Neural cell (in vitro differentiated cells): ENCODE measurements around the gene NOL9. TPM values are rescaled to one million over a fixed set of nuclear protein-coding genes. Genes with fewer than 3 reads are reported as not detected.

Experiments
- H2AFZ ChIP-seq: fragments of 200-600, 300-800 bp; sonication (generic), shearing (Covaris generic); 2 replicates; pipeline ENCODE4 v1.6.0; 2014; ENCODE audit warnings: low read depth, mild to moderate bottlenecking, antibody characterized with exemption, low read length, moderate library complexity
- H3F3A ChIP-seq: fragments of 200-600 bp; shearing (Covaris generic); 2 replicates; pipeline ENCODE4 v1.6.1; 2016; ENCODE audit warnings: mild to moderate bottlenecking, moderate library complexity, mixed read lengths, antibody characterized with exemption, low read length; ENCODE audit not compliant: insufficient read depth, poor library complexity, severe bottlenecking
- H3K27ac ChIP-seq: fragments of 200-600, 300-800 bp; sonication (generic), shearing (Covaris generic); 2 replicates; pipeline ENCODE4 v1.5.1; 2014; ENCODE audit warnings: mild to moderate bottlenecking, low read length, moderate library complexity
- H3K27me3 ChIP-seq: fragments of 300-800, 200-600 bp; sonication (generic), shearing (Covaris generic); 2 replicates; pipeline ENCODE4 v1.6.0; 2014; ENCODE audit warnings: mild to moderate bottlenecking, low read depth, low read length, moderate library complexity; ENCODE audit not compliant: insufficient read depth
- H3K36me3 ChIP-seq: fragments of 300-800, 200-600 bp; sonication (generic), shearing (Covaris generic); 2 replicates; pipeline ENCODE4 v1.5.1; 2014; ENCODE audit warnings: mild to moderate bottlenecking, antibody characterized with exemption, low read length, moderate library complexity; ENCODE audit not compliant: insufficient read depth
- H3K4me2 ChIP-seq: fragments of 300-800, 200-600 bp; sonication (generic), shearing (Covaris generic); 2 replicates; pipeline ENCODE4 v1.6.0; 2014; ENCODE audit warnings: mild to moderate bottlenecking, low read length
- H3K4me3 ChIP-seq: fragments of 300-800, 200-600 bp; sonication (generic), shearing (Covaris generic); 2 replicates; pipeline ENCODE4 v1.5.1; 2014; ENCODE audit warnings: mild to moderate bottlenecking, low read length, moderate library complexity
- H3K79me2 ChIP-seq: fragments of 200-600 bp; shearing (Covaris generic); replicated peaks from 2 replicates; pipeline ENCODE4 v1.6.0; 2014; ENCODE audit warnings: mild to moderate bottlenecking, low read length, moderate library complexity; ENCODE audit not compliant: insufficient read depth
- H3K9ac ChIP-seq: fragments of 300-800, 200-600 bp; sonication (generic), shearing (Covaris generic); 2 replicates; pipeline ENCODE4 v1.6.1; 2016; ENCODE audit warnings: mild to moderate bottlenecking, low read length, mixed read lengths
- H3K9me2 ChIP-seq: fragments of 200-600 bp; shearing (Covaris generic); 2 replicates; pipeline ENCODE4 v1.6.1; 2016; ENCODE audit warnings: mild to moderate bottlenecking, low read length, mixed read lengths; ENCODE audit not compliant: insufficient read depth
- H3K9me3 ChIP-seq: fragments of 200-600, 300-800 bp; sonication (generic), shearing (Covaris generic); 2 replicates; pipeline ENCODE4 v1.6.1; 2016; ENCODE audit warnings: mild to moderate bottlenecking, mixed run types, low read length, moderate library complexity, mixed read lengths
- H4K20me1 ChIP-seq: fragments of 200-600 bp; shearing (Covaris generic); 2 replicates; pipeline ENCODE4 v1.6.1; 2016; ENCODE audit warnings: mild to moderate bottlenecking, mixed run types; ENCODE audit not compliant: insufficient read depth
- CTCF ChIP-seq: fragments of 450-650 bp; IDR thresholded peaks from 2 replicates; pipeline ENCODE4 v1.5.1; 2014; ENCODE audit warnings: antibody characterized with exemption, mild to moderate bottlenecking, moderate library complexity; ENCODE audit not compliant: poor library complexity, severe bottlenecking
- EP300 ChIP-seq: fragments of 450-650 bp; conservative IDR thresholded peaks from 2 replicates; pipeline ENCODE4 v1.6.1; 2014; ENCODE audit warnings: antibody characterized with exemption, mild to moderate bottlenecking, moderate library complexity; ENCODE audit not compliant: poor library complexity, severe bottlenecking
- EZH2 ChIP-seq: fragments of 200-600, 300-800 bp; shearing (Covaris generic), sonication (generic); IDR thresholded peaks from 2 replicates; pipeline ENCODE4 v1.6.1; 2014; ENCODE audit warnings: antibody characterized with exemption, low read length, borderline replicate concordance, mild to moderate bottlenecking; ENCODE audit not compliant: insufficient read depth, poor library complexity, severe bottlenecking
- MXI1 ChIP-seq: fragments of 450-650 bp; conservative IDR thresholded peaks from 2 replicates; pipeline ENCODE4 v1.6.1; 2014; ENCODE audit warnings: antibody characterized with exemption, mild to moderate bottlenecking; ENCODE audit not compliant: poor library complexity, severe bottlenecking
- POLR2AphosphoS5 ChIP-seq: IDR thresholded peaks from 2 replicates; pipeline ENCODE4 v1.6.1; 2012
- RAD21 ChIP-seq: fragments of 450-650 bp; conservative IDR thresholded peaks from 2 replicates; pipeline ENCODE4 v1.6.1; 2014; ENCODE audit warnings: antibody characterized with exemption, mild to moderate bottlenecking, moderate library complexity
- REST ChIP-seq: IDR thresholded peaks from 2 replicates; pipeline ENCODE4 v1.6.1; 2012; ENCODE audit warnings: borderline replicate concordance
- SMC3 ChIP-seq: fragments of 450-650 bp; conservative IDR thresholded peaks from 2 replicates; pipeline ENCODE4 v1.6.1; 2014; ENCODE audit warnings: antibody characterized with exemption, mild to moderate bottlenecking, moderate library complexity; ENCODE audit not compliant: poor library complexity
- TAF1 ChIP-seq: IDR thresholded peaks from 2 replicates; pipeline ENCODE4 v1.6.1; 2012; ENCODE audit warnings: low read depth
- polyA plus RNA-seq: library from polyadenylated mRNA; depleted of rRNA; stranded (reverse); fragments of >200 nt; gene quantifications from 2 replicates; pipeline ENCODE4 v1.2.3, GENCODE V29; 2014

The NOL9 gene
- polyA plus RNA-seq, 1 donor from 2014 or later = 30.7 TPM

DNA sequence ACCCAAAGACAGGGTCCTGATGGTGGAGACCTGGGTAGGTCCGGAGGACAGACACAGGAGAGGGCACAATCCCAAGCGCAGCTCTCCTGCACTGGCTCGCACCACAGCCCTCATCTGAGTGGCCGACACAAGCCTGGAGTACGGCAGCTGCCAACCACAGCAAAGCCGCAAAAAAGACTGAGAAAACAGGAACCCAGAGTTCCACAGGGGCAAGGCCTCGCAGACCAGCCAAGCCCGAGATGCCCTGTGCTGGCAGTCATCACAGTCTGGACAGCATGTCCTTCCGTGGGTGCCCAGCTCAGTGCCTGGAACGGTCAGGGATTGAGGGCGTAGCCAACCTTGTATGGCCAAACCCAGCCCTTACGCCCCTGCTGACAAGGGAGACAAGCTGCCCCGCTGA is 36.9 kb upstream of the NOL9 start:
- TF ChIP-seq REST (no peak), EZH2 (no peak), CTCF (no peak), TAF1 (no peak), EP300 (no peak), MXI1 (no peak), SMC3 (no peak), POLR2AphosphoS5 (no peak)
- Histone ChIP-seq H3K36me3 (no peaks in the 10 kb centered on the region), H3K9me2 (no peaks in the 10 kb centered on the region), H3K9ac (no peak overlapping the region), H3F3A (no peaks in the 10 kb centered on the region), H3K4me2 (no peak overlapping the region), H3K4me3 (no peak overlapping the region), H3K79me2 (no peaks in the 10 kb centered on the region), H3K27me3 (no peaks in the 10 kb centered on the region), H2AFZ (no peak overlapping the region), H4K20me1 (no peaks in the 10 kb centered on the region), H3K27ac (no peak overlapping the region), H3K9me3 (no peaks in the 10 kb centered on the region)

DNA sequence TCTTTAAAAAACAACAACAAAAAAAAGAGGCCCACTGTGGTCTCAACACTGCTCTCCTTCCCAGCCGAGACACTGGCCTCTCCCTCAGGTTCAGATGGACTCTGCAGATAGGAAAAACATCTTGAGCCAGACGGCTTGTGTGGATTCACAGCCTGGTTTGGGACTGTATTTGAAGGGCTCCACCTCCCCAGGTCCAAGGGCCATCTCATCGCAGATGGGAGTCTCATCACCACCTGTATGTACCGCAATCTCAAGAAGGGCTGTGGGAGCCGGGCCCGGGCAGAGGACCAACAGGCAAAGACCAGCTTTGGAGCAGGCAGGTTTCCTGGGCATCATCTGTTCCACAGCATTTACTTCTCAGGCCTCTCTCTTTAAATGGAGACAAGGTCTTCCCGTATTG is 35.7 kb upstream of the NOL9 start:
- no peaks in the 10 kb centered on the region for H3K79me2 ChIP-seq
- H3K27me3 ChIP-seq = no peaks in the 10 kb centered on the region
- H3K4me3 ChIP-seq = no peak overlapping the region
- no peaks in the 10 kb centered on the region for H3K36me3 ChIP-seq
- no peak overlapping the region for H3K4me2 ChIP-seq
- no peak overlapping the region for H2AFZ ChIP-seq
- no peak overlapping the region for H3K9ac ChIP-seq
- TF ChIP-seq MXI1 (no peak), SMC3 (no peak), EZH2 (no peak), CTCF (no peak), TAF1 (no peak), RAD21 (no peak), POLR2AphosphoS5 (no peak), REST (no peak), EP300 (no peak)
- no peaks in the 10 kb centered on the region for H4K20me1 ChIP-seq
- no peaks in the 10 kb centered on the region for H3K9me3 ChIP-seq
- no peak overlapping the region for H3K27ac ChIP-seq
- H3K9me2 ChIP-seq = no peaks in the 10 kb centered on the region
- H3F3A ChIP-seq = no peaks in the 10 kb centered on the region
